Chondrocyte (in vitro differentiated cells): ENCODE results near the gene ZNF385B. TPM values are rescaled to one million over a fixed set of nuclear protein-coding genes. Genes with fewer than 3 reads are reported as not detected.
"Not testable (repeated sequence)": the region's sequence is repeated elsewhere in the genome, so short reads cannot be mapped to it uniquely, and the experiment has no call there.

Experiments
- DNase-seq: peaks from one replicate; pipeline ENCODE4 v3.0.0; 2021; ENCODE audit warnings: mixed read lengths, low spot score
- H3K27ac Mint-ChIP-seq: one replicate; pipeline ENCODE4 v1.8.0; 2021; ENCODE audit warnings: mild to moderate bottlenecking, moderate library complexity, mixed read lengths; ENCODE audit not compliant: unreplicated experiment
- H3K27me3 Mint-ChIP-seq: 2 replicates; pipeline ENCODE4 v1.8.0; 2021; ENCODE audit warnings: low read depth, mixed read lengths
- H3K36me3 Mint-ChIP-seq: 2 replicates; pipeline ENCODE4 v1.8.0; 2021; ENCODE audit warnings: low read depth, mixed read lengths
- H3K4me1 Mint-ChIP-seq: 2 replicates; pipeline ENCODE4 v1.8.0; 2021; ENCODE audit warnings: low read depth, mild to moderate bottlenecking, mixed read lengths
- H3K4me3 Mint-ChIP-seq: one replicate; pipeline ENCODE4 v1.8.0; 2021; ENCODE audit warnings: mild to moderate bottlenecking, moderate library complexity, mixed read lengths; ENCODE audit not compliant: unreplicated experiment
- H3K9me3 Mint-ChIP-seq: 2 replicates; pipeline ENCODE4 v1.8.0; 2021; ENCODE audit warnings: low read depth, mixed read lengths
- total RNA-seq: library from RNA; stranded (reverse); gene quantifications from 3 replicates; pipeline ENCODE4 v1.2.1, GENCODE V29; 2021
- TF ChIP-seq, protein P1 (sequence below): fragments of 200-600 bp; sonication (generic); IDR thresholded peaks from 2 replicates; pipeline ENCODE4 v1.5.0; 2021; ENCODE audit warnings: antibody characterized with exemption, mild to moderate bottlenecking, moderate library complexity

ZNF385B gene
- total RNA-seq, 1 donor from 2014 or later, result 0.25 TPM

DNA sequence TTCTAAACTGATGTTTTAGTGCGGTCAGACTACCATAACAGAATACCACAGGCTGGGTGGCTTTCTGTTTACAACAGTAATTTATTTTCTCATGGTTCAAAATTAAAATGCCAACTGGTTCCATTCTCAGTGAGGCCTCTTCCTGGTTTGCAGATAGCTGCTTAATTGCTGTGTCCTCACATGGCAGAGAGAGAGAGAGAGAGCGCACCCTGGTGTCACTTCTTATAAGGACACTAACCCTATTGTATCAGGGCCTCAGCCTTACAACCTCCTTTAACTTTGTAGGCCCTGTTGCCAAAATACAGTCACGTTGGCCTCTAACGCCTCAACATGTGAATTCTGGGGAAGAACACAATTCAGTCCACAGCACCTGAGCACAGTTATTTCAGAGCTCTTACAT, 37.5 kb upstream of the ZNF385B start:
- Mint-ChIP-seq H3K36me3 (no peaks in the 10 kb centered on the region), H3K4me3 (no peak overlapping the region), H3K27ac (no peak overlapping the region), H3K27me3 (peaks cover 9% of the 10 kb centered on the region), H3K4me1 (no peaks in the 10 kb centered on the region), H3K9me3 (peaks cover 4% of the 10 kb centered on the region)
- TF ChIP-seq, protein P1, sequence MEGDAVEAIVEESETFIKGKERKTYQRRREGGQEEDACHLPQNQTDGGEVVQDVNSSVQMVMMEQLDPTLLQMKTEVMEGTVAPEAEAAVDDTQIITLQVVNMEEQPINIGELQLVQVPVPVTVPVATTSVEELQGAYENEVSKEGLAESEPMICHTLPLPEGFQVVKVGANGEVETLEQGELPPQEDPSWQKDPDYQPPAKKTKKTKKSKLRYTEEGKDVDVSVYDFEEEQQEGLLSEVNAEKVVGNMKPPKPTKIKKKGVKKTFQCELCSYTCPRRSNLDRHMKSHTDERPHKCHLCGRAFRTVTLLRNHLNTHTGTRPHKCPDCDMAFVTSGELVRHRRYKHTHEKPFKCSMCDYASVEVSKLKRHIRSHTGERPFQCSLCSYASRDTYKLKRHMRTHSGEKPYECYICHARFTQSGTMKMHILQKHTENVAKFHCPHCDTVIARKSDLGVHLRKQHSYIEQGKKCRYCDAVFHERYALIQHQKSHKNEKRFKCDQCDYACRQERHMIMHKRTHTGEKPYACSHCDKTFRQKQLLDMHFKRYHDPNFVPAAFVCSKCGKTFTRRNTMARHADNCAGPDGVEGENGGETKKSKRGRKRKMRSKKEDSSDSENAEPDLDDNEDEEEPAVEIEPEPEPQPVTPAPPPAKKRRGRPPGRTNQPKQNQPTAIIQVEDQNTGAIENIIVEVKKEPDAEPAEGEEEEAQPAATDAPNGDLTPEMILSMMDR, result peak; percentile 41
- no peak for DNase-seq

DNA sequence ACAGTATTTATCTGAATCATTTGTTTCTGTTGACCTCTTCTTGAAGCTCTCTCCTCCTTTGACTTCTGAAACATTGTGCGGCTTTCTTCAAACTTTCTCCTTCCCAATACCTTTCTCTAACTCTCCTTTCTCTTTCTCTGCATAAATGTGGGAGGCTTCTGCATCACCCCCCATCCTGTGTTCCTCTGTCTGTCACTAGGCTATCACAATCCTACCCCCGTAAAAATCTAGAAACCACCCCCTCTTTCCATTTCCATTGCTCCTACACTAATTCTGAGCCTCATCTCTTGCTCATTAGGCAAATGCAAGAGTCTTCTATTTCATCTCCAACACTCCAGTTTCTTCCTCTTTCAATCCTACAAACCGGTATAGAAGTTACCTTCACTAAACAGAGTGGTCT, 32.2 kb upstream of the ZNF385B start:
- Mint-ChIP-seq H3K4me3 (no peak overlapping the region), H3K4me1 (no peaks in the 10 kb centered on the region), H3K9me3 (peaks cover 8% of the 10 kb centered on the region), H3K27me3 (peaks cover 23% of the 10 kb centered on the region), H3K27ac (no peak overlapping the region), H3K36me3 (peaks cover 2% of the 10 kb centered on the region)
- no peak for DNase-seq
- TF ChIP-seq, protein P1, result no peak

DNA sequence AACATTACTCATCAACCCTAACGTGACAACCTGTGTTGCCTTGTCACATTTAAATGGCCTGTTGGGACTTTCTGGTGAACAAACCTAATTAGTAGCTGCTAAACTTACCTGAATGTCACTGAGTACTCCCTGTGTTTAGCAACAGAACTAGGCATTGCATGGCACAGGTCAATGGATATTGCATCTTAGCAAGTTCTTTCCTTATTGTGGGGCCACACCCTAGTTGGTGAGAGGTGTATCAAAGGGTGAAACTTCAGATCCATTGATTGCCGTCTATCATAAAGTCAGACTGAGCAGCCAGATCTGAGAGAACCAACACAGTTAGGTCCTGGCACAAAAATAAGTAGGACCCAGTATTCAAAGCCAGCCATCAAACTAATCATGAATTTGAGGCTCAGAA, 29.8 kb upstream of the ZNF385B start:
- Mint-ChIP-seq H3K4me3 (no peak overlapping the region), H3K27ac (no peak overlapping the region), H3K4me1 (no peaks in the 10 kb centered on the region), H3K9me3 (peaks cover 18% of the 10 kb centered on the region), H3K36me3 (peaks cover 2% of the 10 kb centered on the region), H3K27me3 (peaks cover 17% of the 10 kb centered on the region)
- TF ChIP-seq, protein P1, result no peak
- no peak for DNase-seq

DNA sequence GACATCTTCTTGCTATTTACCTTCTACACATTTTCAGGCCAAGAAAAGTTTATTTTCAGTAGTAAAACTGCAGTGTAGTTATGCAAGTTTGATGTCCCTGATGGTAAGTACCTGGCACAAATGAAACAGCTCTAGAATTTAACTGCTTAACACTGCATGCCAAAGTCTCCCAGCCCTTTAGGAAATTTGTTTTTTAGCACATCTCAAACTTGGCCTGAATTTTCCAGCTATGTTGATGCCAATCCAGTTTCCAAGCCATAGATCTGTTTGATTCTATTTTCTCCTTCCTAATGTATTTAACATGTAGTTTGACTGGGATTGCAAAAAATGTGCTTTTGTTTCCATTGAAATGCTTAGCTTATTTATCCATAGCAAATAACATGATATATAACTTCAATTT, 29.3 kb upstream of the ZNF385B start:
- DNase-seq, result no peak
- TF ChIP-seq, protein P1, result no peak
- H3K27me3 Mint-ChIP-seq, result peaks cover 14% of the 10 kb centered on the region
- H3K36me3 Mint-ChIP-seq, result peaks cover 2% of the 10 kb centered on the region
- no peak overlapping the region for H3K4me3 Mint-ChIP-seq
- H3K27ac Mint-ChIP-seq, result no peak overlapping the region
- peaks cover 18% of the 10 kb centered on the region for H3K9me3 Mint-ChIP-seq
- no peaks in the 10 kb centered on the region for H3K4me1 Mint-ChIP-seq

- H3K4me1 Mint-ChIP-seq, H3K27ac Mint-ChIP-seq, H3K4me3 Mint-ChIP-seq, DNase-seq, H3K36me3 Mint-ChIP-seq: not testable (repeated sequence)
- Mint-ChIP-seq H3K27me3 (peaks cover 11% of the 10 kb centered on the region), H3K9me3 (peaks cover 18% of the 10 kb centered on the region)
Observed at GRCh38 chr2:179888642-179889041, 27.2 kb upstream of the ZNF385B start.

DNA sequence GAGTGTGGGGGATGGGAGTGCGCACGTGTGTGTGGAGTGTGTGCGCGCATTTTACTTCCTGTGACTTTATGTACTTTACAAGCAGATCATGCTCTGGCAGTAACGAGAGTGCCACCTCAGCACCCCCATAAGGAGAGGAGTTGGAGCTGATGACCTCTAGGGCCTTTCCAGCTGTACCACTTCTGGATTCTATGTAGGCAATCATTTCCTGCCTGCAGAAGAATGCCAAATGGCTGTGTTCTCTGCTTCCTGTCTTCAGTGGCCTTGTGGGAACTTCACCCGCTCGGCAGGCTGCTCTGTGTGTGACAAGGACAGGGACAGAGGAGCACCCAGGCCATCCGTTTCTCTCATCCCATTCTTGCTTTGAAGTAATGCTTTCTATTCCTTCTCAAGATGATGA, 22.8 kb upstream of the ZNF385B start:
- no peak overlapping the region for H3K4me3 Mint-ChIP-seq
- H3K9me3 Mint-ChIP-seq, result peaks cover 14% of the 10 kb centered on the region
- H3K27me3 Mint-ChIP-seq, result peaks cover 11% of the 10 kb centered on the region
- TF ChIP-seq, protein P1, result no peak
- no peak for DNase-seq
- no peaks in the 10 kb centered on the region for H3K4me1 Mint-ChIP-seq
- H3K27ac Mint-ChIP-seq, result no peak overlapping the region
- H3K36me3 Mint-ChIP-seq, result peaks cover 2% of the 10 kb centered on the region
